ENCODE results near the gene MED17.

MED17 gene

DNA sequence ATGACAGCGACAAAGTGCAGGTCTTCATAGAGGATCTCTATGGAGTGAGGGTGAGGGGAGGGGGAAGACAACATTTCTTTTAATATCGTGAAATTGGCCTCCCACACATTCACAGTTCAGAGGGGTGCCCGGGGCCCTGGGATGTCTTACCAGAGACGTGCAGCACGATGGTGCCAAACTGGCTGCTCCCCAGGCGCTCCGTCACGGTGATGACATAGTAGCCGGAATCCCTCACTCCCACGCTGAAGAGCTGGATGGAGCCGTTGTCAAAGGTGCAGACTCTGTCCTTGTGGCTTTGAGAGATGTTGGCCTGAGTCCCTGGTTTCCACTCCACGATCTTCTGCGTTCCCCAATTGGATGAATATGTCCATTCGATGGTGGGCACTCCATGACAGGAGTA, 36.8 kb downstream of the MED17 start:
- DNase-seq: no peak

GRCh38 chr11:93821617-93822016, 37.5 kb downstream of the MED17 start:
- no peak for DNase-seq

DNA sequence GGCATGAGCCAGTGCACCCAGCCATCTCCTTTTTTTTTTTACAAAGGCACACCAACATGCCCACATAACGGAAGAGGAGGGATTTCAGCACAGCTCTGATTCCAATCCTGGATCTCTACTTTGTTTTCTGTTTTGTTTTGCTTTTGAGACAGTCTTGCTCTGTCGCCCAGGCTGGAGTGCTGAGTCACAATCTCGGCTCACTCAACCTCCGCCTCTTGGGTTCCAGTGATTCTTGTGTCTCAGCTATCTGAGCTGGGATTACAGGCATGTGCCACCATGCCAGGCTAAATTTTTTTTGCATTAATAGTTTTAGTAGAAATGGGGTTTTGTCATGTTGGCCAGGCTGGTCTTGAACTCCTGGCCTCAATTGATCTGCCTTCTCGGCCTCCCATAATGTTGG, 38.3 kb downstream of the MED17 start:
- no peak for DNase-seq

DNA sequence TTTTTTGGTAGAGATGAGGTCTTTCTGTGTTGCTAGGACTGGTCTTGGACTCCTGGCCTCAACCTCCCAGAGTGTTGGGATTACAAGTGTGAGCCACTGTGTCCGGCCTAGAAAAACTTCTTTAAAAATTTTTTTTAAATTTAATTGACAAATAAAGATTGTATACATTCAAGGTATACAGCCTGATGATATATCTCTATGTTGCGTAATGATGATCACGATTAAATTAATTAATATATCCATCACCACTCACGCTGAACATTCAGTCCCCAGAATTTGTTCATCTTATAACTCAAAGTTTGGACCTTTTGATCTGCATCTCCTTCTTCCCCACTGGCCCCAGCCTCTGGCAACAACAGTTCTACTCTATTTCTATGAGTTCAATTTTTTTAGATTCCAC, 39.1 kb downstream of the MED17 start:
- no peak for DNase-seq

DNA sequence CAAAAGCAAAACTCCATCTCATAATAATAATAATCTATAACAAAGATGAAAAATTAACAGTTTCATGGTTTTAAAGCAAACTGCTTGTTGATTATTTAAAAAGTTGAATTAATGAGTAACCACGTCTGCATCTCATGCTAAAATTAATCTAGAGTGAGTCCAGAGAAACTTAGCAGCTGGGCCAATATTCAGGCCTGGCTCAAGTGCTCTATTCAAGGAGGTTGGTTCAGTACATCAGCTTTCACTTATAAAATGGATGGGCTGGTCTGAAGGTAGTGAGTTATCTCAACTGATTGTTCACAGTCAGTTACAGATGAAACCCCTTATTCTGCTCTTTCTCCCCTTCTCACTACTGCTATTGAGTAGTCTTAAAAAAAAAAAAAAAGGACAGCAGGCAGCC, 43.3 kb downstream of the MED17 start:
- DNase-seq: no peak

DNA sequence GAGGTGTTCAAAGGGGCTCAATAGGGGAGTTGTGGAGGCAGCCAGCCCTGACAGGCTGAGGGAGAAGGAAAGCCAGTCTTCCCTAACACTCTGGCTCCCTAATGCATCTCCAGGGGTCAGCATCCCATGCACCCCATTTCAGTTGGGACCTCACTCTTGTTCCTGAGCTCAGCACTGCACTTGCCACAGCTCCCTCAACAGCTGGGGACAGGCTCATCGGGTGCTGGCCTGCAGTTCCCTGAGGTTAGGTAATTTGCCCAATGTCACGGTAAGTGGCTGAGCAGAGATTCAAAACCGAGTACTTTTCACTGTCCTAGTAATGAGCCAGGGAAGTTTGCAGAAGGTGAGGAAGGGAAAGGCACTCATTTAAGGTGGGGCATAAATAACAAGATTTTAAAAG, 45.5 kb downstream of the MED17 start:
- no peak for DNase-seq

DNA sequence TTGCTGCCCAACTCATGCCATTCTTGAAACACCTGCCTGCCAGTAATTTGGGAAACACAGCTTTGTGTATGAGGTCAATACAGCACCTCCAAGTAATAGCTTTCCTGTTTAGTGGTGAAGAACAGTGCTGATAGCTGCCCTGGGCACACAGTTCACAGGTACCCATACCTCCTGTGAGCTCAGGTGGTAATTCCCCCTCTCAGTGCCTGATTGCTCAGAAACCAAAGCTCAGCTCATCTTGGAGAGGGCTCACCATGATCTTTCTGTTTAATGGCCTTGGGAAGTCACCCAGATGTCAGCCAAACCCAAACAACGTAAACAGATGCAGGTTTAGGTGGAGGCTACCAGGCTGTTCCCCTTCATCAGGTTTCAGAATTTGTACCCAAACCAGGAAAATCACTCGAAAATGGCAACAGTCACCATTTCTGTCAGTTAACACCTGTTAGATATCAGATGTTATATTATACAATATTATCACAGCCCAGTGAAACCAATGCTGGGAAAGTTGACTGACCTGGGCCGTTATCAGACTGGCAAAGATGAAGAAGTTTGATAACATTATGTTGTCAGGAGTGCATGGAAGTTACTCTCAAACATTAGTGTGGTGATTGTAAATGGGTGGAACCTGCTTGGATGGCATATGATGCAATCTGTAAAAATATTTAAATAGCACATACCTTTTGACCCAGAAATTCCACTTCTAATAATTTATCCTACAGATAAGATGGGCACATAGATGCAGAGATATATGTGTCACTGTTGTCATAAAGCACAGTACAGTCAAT, 47.5 kb downstream of the MED17 start:
- no peak for DNase-seq

DNA sequence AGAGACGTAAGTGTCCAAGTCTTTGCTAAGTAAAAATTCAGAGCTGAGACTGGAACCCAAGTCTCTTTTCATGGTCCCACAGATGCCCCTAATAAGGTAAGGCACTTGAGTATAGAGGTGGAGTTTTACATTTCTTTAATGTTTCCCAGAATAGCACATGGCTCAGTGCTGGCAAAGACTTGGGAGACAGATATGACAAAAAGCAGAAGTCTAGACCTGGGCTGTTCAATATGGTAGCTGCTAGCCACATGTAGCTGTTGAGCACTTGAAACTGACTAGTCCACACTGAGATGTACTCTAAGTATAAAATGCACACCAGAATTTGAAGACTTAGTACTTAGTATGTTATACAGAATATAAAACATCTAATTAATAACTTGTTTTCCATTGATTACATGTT, 48.7 kb downstream of the MED17 start:
- no peak for DNase-seq

DNA sequence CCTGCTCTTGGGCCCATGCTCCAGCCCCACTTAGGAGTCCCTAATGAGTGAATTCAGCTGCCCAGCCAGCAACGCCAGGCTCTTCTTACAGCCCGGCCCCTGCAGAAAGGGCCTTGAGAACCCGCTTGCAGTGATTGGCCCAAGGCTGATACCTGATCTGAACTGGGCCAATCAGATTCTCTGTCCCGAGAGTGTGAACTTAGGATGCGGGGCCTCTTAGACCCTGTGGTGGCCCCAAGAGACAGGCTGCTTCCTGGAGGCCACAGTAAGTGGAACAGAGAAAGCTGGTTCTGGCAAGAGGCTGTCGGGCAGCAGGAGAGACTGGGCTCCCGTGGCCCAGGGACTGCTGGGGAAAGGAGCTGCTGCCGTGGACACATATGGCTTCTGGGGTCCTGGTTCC, 54.9 kb downstream of the MED17 start:
- DNase-seq: no peak

GRCh38 chr11:93840180-93840579, 56.1 kb downstream of the MED17 start:
- no peak for DNase-seq

DNA sequence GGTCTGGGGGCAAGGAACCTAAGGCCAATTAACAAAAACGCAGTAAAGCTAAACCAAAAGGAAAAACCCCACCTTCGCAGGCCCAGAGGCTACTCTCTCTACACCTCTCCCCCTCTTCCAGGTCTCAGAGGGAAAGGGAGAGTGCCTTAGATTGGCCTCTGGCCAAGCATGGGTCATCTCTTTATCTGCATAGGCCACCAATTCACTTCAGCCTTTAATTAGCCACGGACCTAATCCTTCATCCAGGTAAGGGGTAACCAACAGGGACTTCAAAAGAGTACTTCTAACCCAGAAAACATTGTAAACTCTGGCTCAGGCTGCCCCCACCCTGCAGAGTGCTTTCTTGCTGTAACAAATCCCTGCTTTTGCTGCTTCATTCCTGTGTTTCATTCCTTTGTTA, 56.9 kb downstream of the MED17 start:
- no peak for DNase-seq

- no peak for DNase-seq
Observed at GRCh38 chr11:93841446-93841845, 57.4 kb downstream of the MED17 start.

DNA sequence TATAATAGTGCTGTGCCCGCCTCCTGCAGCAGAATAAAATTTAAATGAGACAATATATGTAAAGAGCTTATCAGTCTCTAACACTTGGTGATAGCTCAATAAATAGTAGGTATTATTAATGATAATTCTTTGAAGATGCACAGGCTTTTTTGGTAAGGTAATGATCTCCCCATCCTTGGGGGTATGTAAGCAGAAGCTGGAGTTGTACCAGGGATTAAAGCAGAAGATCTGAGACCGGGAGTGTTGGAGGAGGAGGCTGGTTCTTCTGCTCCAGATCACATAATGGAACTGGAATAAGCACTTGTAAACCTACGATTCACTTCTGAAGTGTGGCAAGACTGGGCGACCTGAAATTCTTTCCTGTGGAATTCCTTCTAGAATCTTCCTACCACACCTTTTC, 58.0 kb downstream of the MED17 start:
- DNase-seq: no peak

- no peak for DNase-seq
Observed at GRCh38 chr11:93842461-93842860, 58.4 kb downstream of the MED17 start.

- DNase-seq: no peak
Observed at GRCh38 chr11:93843906-93844305, 59.8 kb downstream of the MED17 start.

DNA sequence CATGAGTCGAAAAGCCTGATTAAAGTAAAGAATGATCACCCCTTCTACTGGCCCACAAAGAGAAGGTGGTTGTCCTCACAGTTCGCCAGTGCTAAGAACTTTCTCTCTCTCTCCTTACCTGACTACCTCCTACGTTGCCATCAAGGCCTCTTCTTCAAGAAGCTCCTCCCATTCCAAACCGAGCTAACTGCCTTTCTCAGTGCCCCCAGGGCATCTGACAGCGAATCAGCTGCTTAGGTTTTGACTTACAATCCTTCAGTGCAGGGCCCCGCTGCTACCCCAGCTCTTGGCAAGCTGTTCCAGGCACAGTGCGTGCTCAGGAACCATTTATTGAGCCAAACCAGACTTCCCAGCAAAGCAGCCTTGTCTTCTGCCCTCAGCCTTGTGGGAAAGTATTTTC, 60.5 kb downstream of the MED17 start:
- no peak for DNase-seq

- DNase-seq: no peak
Observed at GRCh38 chr11:93845181-93846092, 61.4 kb downstream of the MED17 start.

DNA sequence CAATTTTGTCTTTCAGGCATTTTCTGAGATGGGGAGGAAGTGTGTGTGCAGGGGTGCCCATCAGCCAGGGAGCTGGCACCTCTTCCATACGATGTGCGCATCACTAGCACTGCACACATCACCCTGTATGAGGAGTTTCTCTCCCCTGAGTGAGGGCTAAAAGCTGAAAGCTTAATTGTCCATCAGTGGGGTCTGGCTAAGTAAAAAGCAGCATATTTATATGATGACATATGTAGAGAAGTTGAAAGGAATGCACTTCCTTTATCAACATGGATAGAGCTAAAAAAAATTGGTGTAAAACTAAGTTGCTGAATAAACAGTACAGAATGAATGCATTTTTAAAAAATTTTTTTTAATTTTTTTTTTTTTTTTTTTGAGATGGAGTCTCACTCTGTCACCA, 62.3 kb downstream of the MED17 start:
- no peak for DNase-seq

GRCh38 chr11:93849201-93849600, 65.1 kb downstream of the MED17 start:
- DNase-seq: no peak

GRCh38 chr11:93849751-93850593, 65.9 kb downstream of the MED17 start:
- DNase-seq: no peak

GRCh38 chr11:93850594-93851018, 66.5 kb downstream of the MED17 start, which contains the start of gene VSTM5:
VSTM5 (minus strand) TSS chr11:93850618; CDS start chr11:93850502, 116 bp downstream.
- no peak for DNase-seq

- DNase-seq: no peak
Observed at GRCh38 chr11:93852242-93852641, 68.2 kb downstream of the MED17 start.
